ENCODE results near the gene CYP21A2. TPM values are rescaled to one million over a fixed set of nuclear protein-coding genes. Genes with fewer than 3 reads are reported as not detected.
A peak's percentile ranks its signal among the peaks of the same experiment; 100 is the strongest.
"Not testable (repeated sequence)": the region's sequence is repeated elsewhere in the genome, so short reads cannot be mapped to it uniquely, and the experiment has no call there.

CYP21A2 gene
- total and polyA plus RNA-seq, 4 donors: 0.30 to 4.9 (median 1.7) TPM

- H3K4me1 ChIP-seq (ENCODE audit: control insufficient read depth, insufficient read depth, low read length): peaks cover 30% of the 10 kb centered on the region
- H3K27ac ChIP-seq (ENCODE audit: low read depth, low read length); H3K36me3 ChIP-seq (ENCODE audit: control insufficient read depth, insufficient read depth, low read length): not testable (repeated sequence)
These were observed 11.5 kb downstream of the CYP21A2 start for GRCh38 chr6:32049736-32050135.

DNA sequence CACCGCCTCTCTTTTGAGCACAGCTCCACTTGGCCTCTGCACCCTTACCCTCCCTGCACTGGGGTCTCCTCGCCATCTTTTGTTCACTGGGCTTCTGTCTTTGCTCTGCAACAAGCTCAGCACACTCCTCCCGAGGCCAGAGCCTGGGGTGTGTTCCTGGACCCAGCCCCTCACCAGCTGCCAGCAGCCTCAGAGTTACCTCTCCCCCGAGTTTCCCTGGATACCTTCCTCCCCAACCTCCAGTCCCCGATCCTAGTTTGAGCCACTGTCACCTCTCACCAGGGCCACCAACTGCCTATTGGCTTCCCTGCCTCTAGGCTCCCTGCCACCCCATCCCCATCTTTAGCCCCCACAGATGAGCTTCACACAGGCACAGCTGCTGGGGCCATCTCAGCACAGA lies 12.3 kb downstream of the CYP21A2 start:
- WGBS (ENCODE audit: insufficient coverage): 59% methylated on average over 5 of the region's 5 CpGs
- Histone ChIP-seq H3K9me3 (ENCODE audit: control insufficient read depth, insufficient read depth, low read length) (no peaks in the 10 kb centered on the region), H3K27ac (ENCODE audit: low read depth, low read length) (no peak overlapping the region)

More at GRCh38 chr6:32049736-32050135, 11.5 kb downstream of the CYP21A2 start:
- not testable (repeated sequence) for H3K9me3 ChIP-seq (ENCODE audit: control insufficient read depth, insufficient read depth, low read length); DNase-seq (ENCODE audit: low read depth in 4 of 6, low spot score in 6 of 6); H3K27me3 ChIP-seq (ENCODE audit: control insufficient read depth, insufficient read depth, low read length); H3K4me3 ChIP-seq (ENCODE audit: low read depth, low read length)
- WGBS (ENCODE audit: insufficient coverage): 100% methylated on average over 2 of the region's 11 CpGs

GRCh38 chr6:32052626-32053025 lies 14.4 kb downstream of the CYP21A2 start:
- H3K36me3 ChIP-seq (ENCODE audit: control insufficient read depth, insufficient read depth, low read length); H3K9me3 ChIP-seq (ENCODE audit: control insufficient read depth, insufficient read depth, low read length); H3K27me3 ChIP-seq (ENCODE audit: control insufficient read depth, insufficient read depth, low read length); H3K27ac ChIP-seq (ENCODE audit: low read depth, low read length); H3K4me3 ChIP-seq (ENCODE audit: low read depth, low read length); DNase-seq (ENCODE audit: low read depth in 4 of 6, low spot score in 6 of 6): not testable (repeated sequence)
- WGBS (ENCODE audit: insufficient coverage): 86% methylated on average over 13 of the region's 20 CpGs
- H3K4me1 ChIP-seq (ENCODE audit: control insufficient read depth, insufficient read depth, low read length): peaks cover 11% of the 10 kb centered on the region

More for the DNA sequence above, 12.3 kb downstream of the CYP21A2 start:
- H3K4me1 ChIP-seq (ENCODE audit: control insufficient read depth, insufficient read depth, low read length): peaks cover 30% of the 10 kb centered on the region
- H3K27me3 ChIP-seq (ENCODE audit: control insufficient read depth, insufficient read depth, low read length): no peaks in the 10 kb centered on the region
- peaks cover 3% of the 10 kb centered on the region for H3K36me3 ChIP-seq (ENCODE audit: control insufficient read depth, insufficient read depth, low read length)
- no peak overlapping the region for H3K4me3 ChIP-seq (ENCODE audit: low read depth, low read length)
- DNase-seq (ENCODE audit: low read depth in 4 of 6, low spot score in 6 of 6): no peak

GRCh38 chr6:32053314-32053713 lies 15.1 kb downstream of the CYP21A2 start:
- H3K4me3 ChIP-seq (ENCODE audit: low read depth, low read length); H3K27ac ChIP-seq (ENCODE audit: low read depth, low read length); H3K36me3 ChIP-seq (ENCODE audit: control insufficient read depth, insufficient read depth, low read length); DNase-seq (ENCODE audit: low read depth in 4 of 6, low spot score in 6 of 6); H3K9me3 ChIP-seq (ENCODE audit: control insufficient read depth, insufficient read depth, low read length); H3K4me1 ChIP-seq (ENCODE audit: control insufficient read depth, insufficient read depth, low read length); H3K27me3 ChIP-seq (ENCODE audit: control insufficient read depth, insufficient read depth, low read length): not testable (repeated sequence)
- WGBS (ENCODE audit: insufficient coverage): 95% methylated on average over 9 of the region's 13 CpGs

DNA sequence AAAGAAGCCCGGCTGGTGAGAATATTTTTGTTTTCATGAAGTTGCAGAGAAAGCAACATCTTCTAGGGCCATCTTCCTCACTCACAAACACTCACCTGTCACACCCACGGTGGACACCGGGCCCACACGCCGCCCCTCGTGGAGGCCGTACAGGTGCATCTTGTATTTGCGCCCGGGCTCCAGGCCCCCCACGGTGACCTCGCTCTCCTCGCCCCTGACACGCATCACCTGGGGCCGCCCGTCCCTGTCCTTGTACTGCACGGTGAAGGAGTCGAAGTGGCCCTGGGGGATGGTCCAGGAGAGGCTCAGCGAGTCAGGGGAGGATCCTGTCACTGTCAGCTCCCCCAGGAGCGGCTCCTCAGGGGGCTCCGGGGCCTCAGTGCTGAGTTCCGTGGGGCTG lies 17.5 kb downstream of the CYP21A2 start:
- DNase-seq (ENCODE audit: low read depth in 4 of 6, low spot score in 6 of 6); H3K27me3 ChIP-seq (ENCODE audit: control insufficient read depth, insufficient read depth, low read length); H3K27ac ChIP-seq (ENCODE audit: low read depth, low read length); H3K9me3 ChIP-seq (ENCODE audit: control insufficient read depth, insufficient read depth, low read length); H3K4me1 ChIP-seq (ENCODE audit: control insufficient read depth, insufficient read depth, low read length); H3K36me3 ChIP-seq (ENCODE audit: control insufficient read depth, insufficient read depth, low read length); H3K4me3 ChIP-seq (ENCODE audit: low read depth, low read length): not testable (repeated sequence)
- 92% methylated on average over 19 of the region's 21 CpGs for WGBS (ENCODE audit: insufficient coverage)

GRCh38 chr6:32056254-32056653 lies 18.0 kb downstream of the CYP21A2 start:
- H3K27ac ChIP-seq (ENCODE audit: low read depth, low read length): no peak overlapping the region
- H3K27me3 ChIP-seq (ENCODE audit: control insufficient read depth, insufficient read depth, low read length): no peaks in the 10 kb centered on the region
- 100% methylated on average over 1 of the region's 7 CpGs for WGBS (ENCODE audit: insufficient coverage)
- peaks cover 4% of the 10 kb centered on the region for H3K4me1 ChIP-seq (ENCODE audit: control insufficient read depth, insufficient read depth, low read length)
- no peak overlapping the region for H3K4me3 ChIP-seq (ENCODE audit: low read depth, low read length)
- H3K9me3 ChIP-seq (ENCODE audit: control insufficient read depth, insufficient read depth, low read length): no peaks in the 10 kb centered on the region
- DNase-seq (ENCODE audit: low read depth in 4 of 6, low spot score in 6 of 6): no peak
- peaks cover 3% of the 10 kb centered on the region for H3K36me3 ChIP-seq (ENCODE audit: control insufficient read depth, insufficient read depth, low read length)

DNA sequence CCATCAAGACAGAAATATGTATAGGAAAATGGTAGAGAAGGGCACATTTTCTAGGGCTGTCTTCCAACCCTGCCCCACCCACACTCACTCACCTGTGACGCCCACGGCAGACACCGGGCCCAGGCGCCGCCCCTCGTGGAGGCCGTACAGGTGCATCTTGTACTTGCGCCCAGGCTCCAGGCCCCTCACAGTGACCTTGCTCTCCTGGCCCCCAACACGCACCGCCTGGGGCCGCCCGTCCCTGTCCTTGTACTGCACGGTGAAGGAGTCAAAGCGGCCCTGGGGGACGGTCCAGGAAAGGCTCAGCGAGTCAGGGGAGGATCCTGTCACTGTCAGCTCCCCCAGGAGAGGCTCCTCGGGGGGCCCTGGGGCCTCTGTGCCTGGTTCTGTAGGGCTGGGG lies 19.8 kb downstream of the CYP21A2 start:
- Histone ChIP-seq H3K27me3 (ENCODE audit: control insufficient read depth, insufficient read depth, low read length) (no peaks in the 10 kb centered on the region), H3K9me3 (ENCODE audit: control insufficient read depth, insufficient read depth, low read length) (no peaks in the 10 kb centered on the region), H3K4me3 (ENCODE audit: low read depth, low read length) (no peak overlapping the region), H3K27ac (ENCODE audit: low read depth, low read length) (no peak overlapping the region), H3K4me1 (ENCODE audit: control insufficient read depth, insufficient read depth, low read length) (peaks cover 4% of the 10 kb centered on the region), H3K36me3 (ENCODE audit: control insufficient read depth, insufficient read depth, low read length) (peaks cover 11% of the 10 kb centered on the region)
- WGBS (ENCODE audit: insufficient coverage): 87% methylated on average over 17 of the region's 17 CpGs
- DNase-seq (ENCODE audit: low read depth in 4 of 6, low spot score in 6 of 6): no peak

- Histone ChIP-seq H3K4me3 (ENCODE audit: low read depth, low read length) (no peak overlapping the region), H3K27ac (ENCODE audit: low read depth, low read length) (no peak overlapping the region), H3K27me3 (ENCODE audit: control insufficient read depth, insufficient read depth, low read length) (no peaks in the 10 kb centered on the region), H3K4me1 (ENCODE audit: control insufficient read depth, insufficient read depth, low read length) (peaks cover 4% of the 10 kb centered on the region), H3K36me3 (ENCODE audit: control insufficient read depth, insufficient read depth, low read length) (peaks cover 11% of the 10 kb centered on the region), H3K9me3 (ENCODE audit: control insufficient read depth, insufficient read depth, low read length) (no peaks in the 10 kb centered on the region)
- WGBS (ENCODE audit: insufficient coverage): 47% methylated on average over 8 of the region's 11 CpGs
- peak in 2 of 6 donors; percentile 46 to 61 for DNase-seq (ENCODE audit: low read depth in 4 of 6, low spot score in 6 of 6)
These were observed 20.3 kb downstream of the CYP21A2 start for GRCh38 chr6:32058511-32058963.

DNA sequence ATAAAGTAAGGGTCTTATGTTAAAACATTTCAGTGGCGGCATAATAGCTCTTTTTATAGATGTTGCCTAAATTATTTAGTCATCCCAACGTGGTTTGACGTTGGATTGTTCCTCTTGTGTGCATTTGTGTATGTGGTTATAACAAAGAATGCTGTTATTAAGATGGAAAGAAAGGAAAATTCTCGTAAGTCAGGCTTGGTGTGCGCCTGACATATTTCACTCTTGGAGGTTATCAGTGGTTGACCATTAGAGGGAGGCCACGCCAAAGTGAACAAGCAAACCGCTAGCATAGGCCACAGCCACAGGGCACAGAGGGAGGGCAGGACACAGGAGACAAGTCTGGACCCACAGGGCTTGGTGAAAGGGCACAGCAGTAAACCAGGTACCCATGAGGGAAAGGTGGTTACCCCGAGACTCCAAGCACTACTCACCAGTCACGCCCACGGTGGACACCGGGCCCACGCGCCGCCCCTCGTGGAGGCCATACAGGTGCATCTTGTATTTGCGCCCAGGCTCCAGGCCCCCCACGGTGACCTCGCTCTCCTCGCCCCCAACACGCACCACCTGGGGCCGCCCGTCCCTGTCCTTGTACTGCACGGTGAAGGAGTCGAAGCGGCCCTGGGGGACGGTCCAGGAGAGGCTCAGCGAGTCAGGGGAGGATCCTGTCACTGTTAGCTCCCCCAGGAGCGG lies 22.9 kb downstream of the CYP21A2 start:
- Histone ChIP-seq H3K27me3 (ENCODE audit: control insufficient read depth, insufficient read depth, low read length) (no peaks in the 10 kb centered on the region), H3K4me3 (ENCODE audit: low read depth, low read length) (no peak overlapping the region)
- 93% methylated on average over 15 of the region's 28 CpGs for WGBS (ENCODE audit: insufficient coverage)

GRCh38 chr6:32064706-32065105 lies 26.5 kb downstream of the CYP21A2 start:
- no peaks in the 10 kb centered on the region for H3K4me1 ChIP-seq (ENCODE audit: control insufficient read depth, insufficient read depth, low read length)
- WGBS (ENCODE audit: insufficient coverage): 92% methylated on average over 12 of the region's 14 CpGs

More for the DNA sequence above, 22.9 kb downstream of the CYP21A2 start:
- no peak for DNase-seq (ENCODE audit: low read depth in 4 of 6, low spot score in 6 of 6)
- no peaks in the 10 kb centered on the region for H3K9me3 ChIP-seq (ENCODE audit: control insufficient read depth, insufficient read depth, low read length)
- H3K27ac ChIP-seq (ENCODE audit: low read depth, low read length): no peak overlapping the region
- peaks cover 4% of the 10 kb centered on the region for H3K4me1 ChIP-seq (ENCODE audit: control insufficient read depth, insufficient read depth, low read length)
- peaks cover 11% of the 10 kb centered on the region for H3K36me3 ChIP-seq (ENCODE audit: control insufficient read depth, insufficient read depth, low read length)

More at GRCh38 chr6:32064706-32065105, 26.5 kb downstream of the CYP21A2 start:
- Histone ChIP-seq H3K36me3 (ENCODE audit: control insufficient read depth, insufficient read depth, low read length) (peaks cover 20% of the 10 kb centered on the region), H3K9me3 (ENCODE audit: control insufficient read depth, insufficient read depth, low read length) (no peaks in the 10 kb centered on the region), H3K4me3 (ENCODE audit: low read depth, low read length) (no peak overlapping the region), H3K27me3 (ENCODE audit: control insufficient read depth, insufficient read depth, low read length) (no peaks in the 10 kb centered on the region), H3K27ac (ENCODE audit: low read depth, low read length) (no peak overlapping the region)
- DNase-seq (ENCODE audit: low read depth in 4 of 6, low spot score in 6 of 6): no peak

Data from spinal cord (tissue), 10 donors.